Neural progenitor cell (in vitro differentiated cells): Measurements from ENCODE around the gene GIT1. TPM values are rescaled to one million over a fixed set of nuclear protein-coding genes. Genes with fewer than 3 reads are reported as not detected.
A peak's percentile ranks its signal among the peaks of the same experiment; 100 is the strongest.

Experiments used
- DNase-seq: peaks from one replicate; pipeline ENCODE4 v3.0.0-alpha.2; 2016; ENCODE audit warnings: low spot score
- H2AFZ ChIP-seq: fragments of 200-600 bp; sonication (generic); replicated peaks from 2 replicates; pipeline ENCODE4 v1.6.1; 2016; ENCODE audit warnings: antibody characterized with exemption
- H3F3A ChIP-seq: fragments of 200-600 bp; sonication (generic); 2 replicates; pipeline ENCODE4 v1.6.1; 2016; ENCODE audit warnings: antibody characterized with exemption, low read depth
- H3K27ac ChIP-seq: fragments of 200-600 bp; sonication (generic); 2 replicates; pipeline ENCODE4 v1.5.1; 2016; ENCODE audit warnings: mild to moderate bottlenecking
- H3K27me3 ChIP-seq: fragments of 200-600 bp; sonication (generic); 2 replicates; pipeline ENCODE4 v1.6.1; 2016; ENCODE audit warnings: mild to moderate bottlenecking, moderate library complexity
- H3K36me3 ChIP-seq: fragments of 200-600 bp; sonication (generic); 2 replicates; pipeline ENCODE4 v1.5.1; 2016
- H3K4me1 ChIP-seq: fragments of 200-600 bp; sonication (generic); 2 replicates; pipeline ENCODE4 v1.6.1; 2016; ENCODE audit warnings: mixed run types
- H3K4me2 ChIP-seq: fragments of 200-600 bp; sonication (generic); 2 replicates; pipeline ENCODE4 v1.6.1; 2016
- H3K4me3 ChIP-seq: fragments of 200-600 bp; sonication (generic); 2 replicates; pipeline ENCODE4 v1.5.1; 2016
- H3K79me2 ChIP-seq: fragments of 200-600 bp; sonication (generic); 2 replicates; pipeline ENCODE4 v1.6.1; 2016; ENCODE audit warnings: low read depth
- H3K9ac ChIP-seq: fragments of 200-600 bp; sonication (generic); 2 replicates; pipeline ENCODE4 v1.6.1; 2016
- H3K9me3 ChIP-seq: fragments of 200-600 bp; sonication (generic); 2 replicates; pipeline ENCODE4 v1.5.1; 2016; ENCODE audit warnings: low read depth
- H4K20me1 ChIP-seq: fragments of 200-600 bp; sonication (generic); 2 replicates; pipeline ENCODE4 v1.6.1; 2016; ENCODE audit warnings: low read depth
- H3K27ac Mint-ChIP-seq: 3 replicates; pipeline ENCODE4 v1.8.0; 2021; ENCODE audit warnings: mixed read lengths
- H3K27me3 Mint-ChIP-seq: 2 replicates; pipeline ENCODE4 v1.8.0; 2022; ENCODE audit warnings: low read depth, mild to moderate bottlenecking, inconsistent platforms, moderate library complexity, mixed read lengths; ENCODE audit not compliant: insufficient read depth
- H3K36me3 Mint-ChIP-seq: 3 replicates; pipeline ENCODE4 v1.8.0; 2021; ENCODE audit warnings: mixed read lengths
- H3K4me1 Mint-ChIP-seq: 3 replicates; pipeline ENCODE4 v1.8.0; 2021; ENCODE audit warnings: mixed read lengths
- H3K4me3 Mint-ChIP-seq: 3 replicates; pipeline ENCODE4 v1.8.0; 2021; ENCODE audit warnings: mild to moderate bottlenecking, moderate library complexity, mixed read lengths
- H3K9me3 Mint-ChIP-seq: 3 replicates; pipeline ENCODE4 v1.8.0; 2020; ENCODE audit warnings: mixed read lengths
- CTCF ChIP-seq: fragments of 200-600 bp; sonication (generic); IDR thresholded peaks from 2 replicates; pipeline ENCODE4 v1.5.1; 2017; ENCODE audit warnings: antibody characterized with exemption, mild to moderate bottlenecking
- EZH2 ChIP-seq: fragments of 200-600 bp; sonication (generic); IDR thresholded peaks from 2 replicates; pipeline ENCODE4 v1.6.1; 2017; ENCODE audit warnings: antibody characterized with exemption, mild to moderate bottlenecking, moderate library complexity
- EZH2phosphoT487 ChIP-seq: fragments of 200-600 bp; sonication (generic); IDR thresholded peaks from 2 replicates; pipeline ENCODE4 v1.6.1; 2017; ENCODE audit warnings: antibody characterized with exemption
- total RNA-seq: library from RNA; depleted of rRNA; stranded (reverse); fragments of >200 nt; gene quantifications from 2 replicates; pipeline ENCODE4 v1.2.3, GENCODE V29; 2015; ENCODE audit warnings: low replicate concordance

Gene GIT1
- total RNA-seq, 1 donor from 2014 or later, result 17.6 TPM

GRCh38 chr17:29583324-29584248 lies 5.9 kb downstream of the GIT1 start:
- TF ChIP-seq CTCF, result no peak
- Histone ChIP-seq H3K36me3 (no peaks in the 10 kb centered on the region), H3K4me2 (no peak overlapping the region), H3K27ac (no peak overlapping the region), H3K9ac (no peak overlapping the region), H2AFZ (no peak overlapping the region), H3K9me3 (no peaks in the 10 kb centered on the region), H3K27me3 (no peaks in the 10 kb centered on the region), H4K20me1 (peaks cover 80% of the 10 kb centered on the region), H3K4me3 (no peak overlapping the region), H3K79me2 (peaks cover 57% of the 10 kb centered on the region), H3K4me1 (peaks cover 32% of the 10 kb centered on the region), H3F3A (peaks cover 12% of the 10 kb centered on the region)
- peaks cover 4% of the 10 kb centered on the region for H3K36me3 Mint-ChIP-seq
- DNase-seq, result no peak
- H3K27me3 Mint-ChIP-seq, result peaks cover 5% of the 10 kb centered on the region
- H3K27ac Mint-ChIP-seq, result no peak overlapping the region
- H3K9me3 Mint-ChIP-seq, result no peaks in the 10 kb centered on the region
- peak overlapping the region; percentile 60 for H3K4me3 Mint-ChIP-seq
- peaks cover 29% of the 10 kb centered on the region for H3K4me1 Mint-ChIP-seq

GRCh38 chr17:29582772-29583171 lies 6.7 kb downstream of the GIT1 start:
- H3K4me3 ChIP-seq, result no peak overlapping the region

GRCh38 chr17:29582254-29582765 lies 7.1 kb downstream of the GIT1 start:
- H3K4me2 ChIP-seq, result no peak overlapping the region
- H3K4me1 ChIP-seq, result peaks cover 21% of the 10 kb centered on the region
- no peak for DNase-seq
- H3K9ac ChIP-seq, result no peak overlapping the region
- Mint-ChIP-seq H3K27me3 (peaks cover 8% of the 10 kb centered on the region), H3K36me3 (peaks cover 4% of the 10 kb centered on the region), H3K4me3 (peak overlapping the region; percentile 24), H3K27ac (no peak overlapping the region), H3K9me3 (no peaks in the 10 kb centered on the region), H3K4me1 (peaks cover 20% of the 10 kb centered on the region)
- no peaks in the 10 kb centered on the region for H3K9me3 ChIP-seq
- H3K27ac ChIP-seq, result no peak overlapping the region
- no peaks in the 10 kb centered on the region for H3K36me3 ChIP-seq
- H2AFZ ChIP-seq, result no peak overlapping the region
- peaks cover 12% of the 10 kb centered on the region for H3F3A ChIP-seq
- no peak overlapping the region for H3K4me3 ChIP-seq
- no peaks in the 10 kb centered on the region for H3K27me3 ChIP-seq
- peaks cover 67% of the 10 kb centered on the region for H4K20me1 ChIP-seq
- TF ChIP-seq EZH2 (no peak), CTCF (no peak), EZH2phosphoT487 (no peak)
- H3K79me2 ChIP-seq, result peaks cover 44% of the 10 kb centered on the region

More at GRCh38 chr17:29582772-29583171, 6.7 kb downstream of the GIT1 start:
- Histone ChIP-seq H3K4me1 (peaks cover 25% of the 10 kb centered on the region), H3F3A (peaks cover 12% of the 10 kb centered on the region), H3K27ac (no peak overlapping the region), H3K4me2 (no peak overlapping the region), H4K20me1 (peaks cover 71% of the 10 kb centered on the region), H3K36me3 (no peaks in the 10 kb centered on the region), H3K9me3 (no peaks in the 10 kb centered on the region), H2AFZ (no peak overlapping the region), H3K79me2 (peaks cover 49% of the 10 kb centered on the region), H3K9ac (no peak overlapping the region), H3K27me3 (no peaks in the 10 kb centered on the region)
- DNase-seq, result no peak
- Mint-ChIP-seq H3K4me1 (peaks cover 24% of the 10 kb centered on the region), H3K27me3 (peaks cover 6% of the 10 kb centered on the region), H3K36me3 (peaks cover 4% of the 10 kb centered on the region), H3K27ac (no peak overlapping the region), H3K4me3 (no peak overlapping the region), H3K9me3 (no peaks in the 10 kb centered on the region)
- TF ChIP-seq EZH2phosphoT487, result no peak
- TF ChIP-seq EZH2, result no peak
- no peak for TF ChIP-seq CTCF
